AG08396 (cell line): ENCODE measurements around the gene NOD1.
"Not testable (repeated sequence)": the region's sequence is repeated elsewhere in the genome, so short reads cannot be mapped to it uniquely, and the experiment has no call there.

Experiments used
- DNase-seq: peaks from one replicate; pipeline ENCODE4 v3.0.0; 2012; ENCODE audit warnings: low spot score, mixed read lengths

NOD1 gene

GRCh38 chr7:30447466-30447865 is 31.1 kb downstream of the NOD1 start:
- no peak for DNase-seq

DNA sequence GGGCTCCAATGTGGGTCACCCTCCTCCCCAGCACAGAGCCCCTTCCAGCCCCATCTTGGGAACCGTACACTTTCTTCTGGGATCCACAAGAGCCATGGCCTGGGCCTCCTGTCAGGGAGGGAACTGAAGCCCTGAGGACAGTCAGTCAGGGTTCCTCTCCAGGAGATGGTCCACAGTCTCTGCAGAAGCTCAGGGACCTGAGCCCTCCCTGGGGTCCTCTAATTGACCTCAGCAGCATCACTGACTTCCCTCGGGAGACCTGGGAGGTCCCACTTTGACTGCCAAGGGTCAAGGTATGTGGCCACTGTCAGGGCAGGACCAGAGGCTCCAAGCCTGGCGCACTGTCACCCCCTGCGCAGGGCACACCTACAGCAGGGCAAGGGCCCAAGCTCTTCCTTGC is 32.3 kb downstream of the NOD1 start:
- DNase-seq = no peak

DNA sequence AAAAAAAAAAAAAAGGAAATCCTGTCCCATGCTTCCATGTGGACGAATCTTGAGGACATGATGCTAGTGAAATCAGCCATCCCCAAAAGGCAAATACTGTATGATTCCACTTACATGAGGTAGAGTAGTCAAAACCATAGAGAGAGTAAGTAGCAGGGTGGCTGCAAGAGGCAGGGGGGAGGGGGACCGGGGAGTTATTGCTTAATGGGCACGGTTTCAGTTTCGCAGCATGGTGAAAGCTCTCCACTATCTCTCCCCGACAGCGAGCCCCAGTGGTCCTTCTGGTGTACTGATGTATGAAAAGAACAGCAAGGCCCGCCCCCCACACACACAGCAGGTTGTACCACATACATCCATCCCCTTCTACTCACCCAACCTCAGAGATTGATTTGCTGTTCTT is 32.8 kb downstream of the NOD1 start:
- DNase-seq = peak; percentile 23

- no peak for DNase-seq
These were observed 40.6 kb downstream of the NOD1 start for GRCh38 chr7:30437823-30438574.

- DNase-seq = no peak
These were observed 42.1 kb downstream of the NOD1 start for GRCh38 chr7:30436518-30436917.

- no peak for DNase-seq
These were observed 42.5 kb downstream of the NOD1 start for GRCh38 chr7:30436046-30436445.

- DNase-seq = no peak
These were observed 44.3 kb downstream of the NOD1 start for GRCh38 chr7:30434140-30434799.

GRCh38 chr7:30433506-30433905 is 45.1 kb downstream of the NOD1 start:
- DNase-seq = no peak

DNA sequence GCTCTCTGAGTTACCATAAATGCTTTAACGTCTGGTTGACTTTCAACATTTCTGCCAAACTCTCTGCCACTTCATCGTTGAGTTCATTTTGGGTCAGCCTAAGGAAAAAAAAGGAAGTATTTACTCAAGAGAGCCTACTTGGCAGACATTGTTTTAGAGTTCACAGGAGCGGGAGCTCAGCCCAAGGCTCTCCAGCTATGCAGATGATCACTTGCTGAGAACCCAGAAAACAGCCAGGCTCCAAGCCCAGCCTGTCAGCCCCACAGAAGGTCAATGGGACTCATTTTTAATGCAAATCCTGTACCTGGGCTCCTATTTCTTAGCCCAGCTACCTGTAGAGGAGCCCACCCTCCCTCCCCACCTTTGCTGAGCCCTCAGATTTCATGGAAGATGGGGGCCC is 45.5 kb downstream of the NOD1 start:
- peak; percentile 55 for DNase-seq

- DNase-seq = no peak
These were observed 47.8 kb downstream of the NOD1 start for GRCh38 chr7:30430777-30431176.

- no peak for DNase-seq
These were observed 48.3 kb downstream of the NOD1 start for GRCh38 chr7:30430276-30430675.

DNA sequence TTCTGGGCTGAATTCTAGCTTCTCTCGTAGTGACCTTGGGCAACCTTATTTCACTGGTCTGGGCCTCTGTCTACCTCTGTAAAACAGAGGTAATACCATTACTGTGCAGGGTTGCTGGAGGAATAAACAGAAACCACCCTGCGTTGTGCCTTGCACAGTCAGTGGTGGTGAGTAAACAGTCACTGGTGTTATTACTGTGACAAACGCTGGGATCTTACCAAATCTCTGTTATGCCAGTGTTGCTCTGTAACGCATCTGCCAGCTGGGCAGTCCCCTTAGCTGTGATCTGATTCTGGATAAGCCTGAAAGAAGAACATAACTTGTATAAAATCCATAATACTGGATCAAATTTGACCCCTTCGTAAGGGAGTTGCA is 49.4 kb downstream of the NOD1 start:
- no peak for DNase-seq

- DNase-seq = no peak
These were observed 50.1 kb downstream of the NOD1 start for GRCh38 chr7:30428246-30429155.

DNA sequence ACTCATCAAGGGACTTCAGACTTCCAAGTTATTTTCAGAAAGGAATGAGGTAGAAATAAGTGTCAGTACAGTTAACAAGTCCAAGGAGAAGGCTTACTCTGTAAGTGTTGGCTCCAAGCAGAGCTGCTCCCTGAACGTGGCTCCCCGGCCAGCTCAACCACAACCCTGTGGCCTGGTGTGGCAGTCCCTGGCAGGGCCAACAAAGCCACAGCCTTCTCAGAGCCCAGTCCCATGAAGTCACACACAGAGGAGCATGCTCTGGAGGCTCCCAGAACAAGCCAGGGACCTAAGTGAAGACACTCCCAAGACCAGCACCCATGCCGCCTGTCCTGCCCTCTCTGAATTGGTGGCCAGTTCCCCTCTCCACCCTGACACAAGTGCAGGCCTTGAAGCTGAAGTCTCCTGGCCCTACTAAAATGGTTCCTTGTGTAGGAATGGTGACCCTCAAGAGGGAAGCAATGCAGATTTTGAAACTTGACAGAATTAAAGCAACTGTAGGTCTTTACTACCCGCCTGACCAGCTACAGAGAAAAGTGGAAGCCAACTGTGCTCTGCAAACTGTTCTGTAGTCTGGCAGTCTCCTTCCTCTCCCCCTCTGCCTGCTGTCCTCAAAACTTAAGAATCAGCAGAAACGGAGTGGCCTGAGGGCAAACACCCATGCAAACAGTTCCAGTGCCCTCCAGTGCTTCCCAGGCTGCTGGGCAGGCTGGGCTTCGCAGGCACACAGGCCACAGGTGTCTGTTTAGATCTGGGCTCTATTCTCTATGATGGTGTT is 51.1 kb downstream of the NOD1 start:
- DNase-seq = no peak

DNA sequence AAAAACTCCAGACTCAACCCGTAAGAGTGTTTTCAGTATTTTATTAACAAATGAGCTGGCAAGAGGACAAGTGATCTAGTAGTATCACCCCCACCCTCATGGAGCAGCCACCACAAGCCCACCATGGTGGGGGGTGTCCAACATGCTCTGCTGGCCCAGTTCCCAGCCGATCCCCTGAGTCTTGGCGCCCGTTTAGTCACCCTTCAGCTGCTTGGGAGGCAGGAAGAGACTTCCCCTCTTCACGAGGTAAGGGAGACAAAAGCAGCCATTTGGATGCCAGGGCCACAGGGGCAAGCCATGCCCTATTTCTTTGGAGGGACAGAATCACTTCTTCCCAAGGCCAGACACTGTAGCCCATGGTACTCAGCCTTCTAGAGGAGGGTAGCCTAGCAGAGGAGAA is 54.1 kb downstream of the NOD1 start:
- DNase-seq = no peak

GRCh38 chr7:30423788-30424505 is 54.6 kb downstream of the NOD1 start:
- no peak for DNase-seq

GRCh38 chr7:30422922-30423321 is 55.7 kb downstream of the NOD1 start:
- no peak for DNase-seq

DNA sequence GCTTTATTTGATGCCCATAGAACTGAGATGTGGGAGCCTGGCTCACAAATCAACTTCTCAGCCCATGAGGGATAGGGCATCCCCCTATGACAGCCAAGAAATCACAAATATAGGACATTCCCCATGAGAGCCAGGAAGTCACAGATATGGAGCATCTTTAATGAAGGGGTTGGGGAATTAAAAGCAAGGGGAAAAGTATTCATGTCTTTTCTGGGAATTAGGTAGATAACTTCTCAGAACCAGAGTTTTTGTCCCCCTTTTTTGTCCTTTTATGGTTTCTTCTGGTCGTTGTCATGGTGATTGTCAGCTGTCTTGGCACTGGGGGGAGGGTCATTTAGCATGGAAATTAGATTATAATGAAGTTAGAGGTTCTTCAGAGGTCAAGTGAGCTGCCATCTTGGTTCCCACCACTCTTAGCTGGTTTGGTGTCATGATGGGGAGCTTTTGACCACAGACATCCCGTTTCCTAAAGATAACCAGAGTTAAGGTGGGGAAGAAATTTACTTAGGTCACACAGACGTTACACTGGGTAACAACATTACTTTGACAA is 56.9 kb downstream of the NOD1 start:
- DNase-seq = no peak

DNA sequence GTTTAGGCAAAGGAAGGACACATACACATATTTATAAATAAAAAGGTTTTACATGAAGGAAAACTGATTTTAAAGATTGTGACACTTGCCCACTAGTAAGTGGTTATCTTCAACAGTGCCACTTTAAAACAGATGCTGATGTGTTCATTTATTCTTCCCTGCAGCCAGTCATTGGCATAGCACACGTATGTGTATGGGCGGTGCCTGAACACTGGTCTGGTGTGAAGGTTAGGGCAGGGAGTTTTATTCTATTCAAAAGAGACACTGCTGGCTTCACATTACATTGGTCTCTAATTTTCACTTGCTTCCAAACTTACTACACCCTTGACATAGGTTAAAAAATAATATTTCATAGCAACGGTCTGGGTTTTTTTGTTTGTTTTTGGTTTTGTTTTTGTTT is 57.9 kb downstream of the NOD1 start:
- DNase-seq = no peak

GRCh38 chr7:30420080-30420479 is 58.5 kb downstream of the NOD1 start:
- not testable (repeated sequence) for DNase-seq

- DNase-seq = no peak
These were observed 64.7 kb downstream of the NOD1 start for GRCh38 chr7:30413864-30414263.
